ENCODE measurements around the gene PUS1.

PUS1 gene

DNA sequence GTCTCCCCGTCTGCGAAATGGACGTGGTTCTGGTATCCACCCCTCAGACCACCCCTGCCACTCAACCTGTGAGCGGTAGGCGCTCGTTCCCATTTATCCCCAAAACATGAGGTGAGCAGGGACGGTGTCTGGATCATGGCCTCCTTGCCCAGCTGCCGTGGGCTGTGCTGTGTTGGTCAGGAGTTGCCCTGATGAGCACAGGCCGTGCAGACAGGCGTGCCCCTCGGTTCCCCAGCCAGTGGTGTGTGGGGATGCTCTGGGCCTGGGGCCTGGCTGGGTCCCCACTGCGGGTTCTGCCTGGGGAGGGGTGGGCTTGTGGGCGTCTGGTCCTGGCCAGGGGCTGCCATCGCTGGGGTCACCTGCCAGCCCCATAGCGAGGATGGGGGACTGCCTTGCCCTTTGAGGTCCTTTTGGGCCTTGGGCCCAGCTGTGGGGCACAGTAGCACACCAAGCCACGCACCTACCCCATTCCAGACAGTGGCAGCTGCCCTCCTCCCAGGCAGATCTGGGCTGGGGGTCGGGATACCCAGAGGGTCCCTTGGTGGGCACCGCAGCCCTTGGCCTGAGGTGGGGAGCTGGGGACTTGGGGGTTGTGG, 11.3 kb upstream of the PUS1 start:
- no peaks in the 10 kb centered on the region for H3K9me3 ChIP-seq (ENCODE audit: control insufficient read depth, insufficient read depth, low read length)
- H3K4me1 ChIP-seq (ENCODE audit: insufficient read depth, low read length) = no peaks in the 10 kb centered on the region; the same call in 1 of the 2 replicates
- peaks cover 5% of the 10 kb centered on the region; the same call in 1 of the 2 replicates for H3K36me3 ChIP-seq (ENCODE audit: insufficient read depth, low read length)
- no peak overlapping the region for H3K9ac ChIP-seq (ENCODE audit: low read depth, low read length)

DNA sequence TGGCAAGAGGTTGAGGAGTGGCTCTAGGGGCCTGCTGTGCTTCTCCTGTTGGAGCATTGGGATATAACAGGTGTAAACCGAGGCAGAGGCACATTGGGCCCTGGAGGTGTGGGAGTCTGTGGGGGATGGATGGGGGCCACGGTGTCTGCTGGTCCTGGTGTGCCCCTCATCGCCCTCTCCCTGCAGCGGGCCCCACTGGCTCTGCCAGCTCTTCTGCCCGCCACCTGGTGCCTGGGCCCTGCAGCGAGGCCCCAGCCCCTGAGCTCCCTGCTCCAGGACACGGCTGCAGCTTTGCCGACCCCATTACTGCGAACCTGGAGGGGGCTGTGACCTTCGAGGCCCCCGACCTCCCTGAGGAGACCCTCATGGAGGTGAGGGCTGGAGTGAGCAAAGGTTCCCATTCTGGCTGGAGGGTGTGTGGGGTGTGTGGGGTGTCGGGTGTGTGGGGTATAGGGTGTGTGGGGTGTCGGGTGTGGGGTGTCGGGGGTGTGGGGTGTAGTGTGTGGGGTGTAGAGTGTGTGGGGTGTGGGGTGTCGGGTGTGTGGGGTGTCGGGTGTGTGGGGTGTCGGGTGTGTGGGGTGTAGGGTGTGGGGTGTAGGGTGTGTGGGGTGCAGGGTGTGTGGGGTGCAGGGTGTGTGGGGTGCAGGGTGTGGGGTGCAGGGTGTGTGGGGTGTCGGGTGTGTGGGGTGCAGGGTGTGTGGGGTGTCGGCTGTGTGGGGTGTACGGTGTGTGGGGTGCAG, 10.6 kb upstream of the PUS1 start:
- Histone ChIP-seq H3K36me3 (ENCODE audit: insufficient read depth, low read length) (peaks cover 5% of the 10 kb centered on the region; the same call in 1 of the 2 replicates), H3K9me3 (ENCODE audit: control insufficient read depth, insufficient read depth, low read length) (no peaks in the 10 kb centered on the region), H3K9ac (ENCODE audit: low read depth, low read length) (no peak overlapping the region), H3K4me1 (ENCODE audit: insufficient read depth, low read length) (no peaks in the 10 kb centered on the region)

DNA sequence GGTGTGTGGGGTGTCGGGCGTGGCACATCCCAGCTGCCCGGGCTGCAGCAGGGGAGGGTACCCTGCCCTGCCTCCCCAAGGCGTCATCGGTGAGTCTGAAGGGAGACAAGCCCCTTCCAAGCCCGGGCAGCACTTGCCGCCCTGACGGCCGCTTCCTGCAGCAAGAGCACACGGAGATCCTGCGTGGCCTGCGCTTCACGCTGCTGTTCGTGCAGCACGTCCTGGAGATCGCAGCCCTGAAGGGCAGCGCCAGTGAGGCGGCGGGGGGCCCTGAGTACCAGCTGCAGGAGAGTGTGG, 10.1 kb upstream of the PUS1 start:
- Histone ChIP-seq H3K4me1 (ENCODE audit: insufficient read depth, low read length) (no peaks in the 10 kb centered on the region), H3K9me3 (ENCODE audit: control insufficient read depth, insufficient read depth, low read length) (no peaks in the 10 kb centered on the region), H3K9ac (ENCODE audit: low read depth, low read length) (no peak overlapping the region), H3K36me3 (ENCODE audit: insufficient read depth, low read length) (peaks cover 2% of the 10 kb centered on the region; the same call in 1 of the 2 replicates)

DNA sequence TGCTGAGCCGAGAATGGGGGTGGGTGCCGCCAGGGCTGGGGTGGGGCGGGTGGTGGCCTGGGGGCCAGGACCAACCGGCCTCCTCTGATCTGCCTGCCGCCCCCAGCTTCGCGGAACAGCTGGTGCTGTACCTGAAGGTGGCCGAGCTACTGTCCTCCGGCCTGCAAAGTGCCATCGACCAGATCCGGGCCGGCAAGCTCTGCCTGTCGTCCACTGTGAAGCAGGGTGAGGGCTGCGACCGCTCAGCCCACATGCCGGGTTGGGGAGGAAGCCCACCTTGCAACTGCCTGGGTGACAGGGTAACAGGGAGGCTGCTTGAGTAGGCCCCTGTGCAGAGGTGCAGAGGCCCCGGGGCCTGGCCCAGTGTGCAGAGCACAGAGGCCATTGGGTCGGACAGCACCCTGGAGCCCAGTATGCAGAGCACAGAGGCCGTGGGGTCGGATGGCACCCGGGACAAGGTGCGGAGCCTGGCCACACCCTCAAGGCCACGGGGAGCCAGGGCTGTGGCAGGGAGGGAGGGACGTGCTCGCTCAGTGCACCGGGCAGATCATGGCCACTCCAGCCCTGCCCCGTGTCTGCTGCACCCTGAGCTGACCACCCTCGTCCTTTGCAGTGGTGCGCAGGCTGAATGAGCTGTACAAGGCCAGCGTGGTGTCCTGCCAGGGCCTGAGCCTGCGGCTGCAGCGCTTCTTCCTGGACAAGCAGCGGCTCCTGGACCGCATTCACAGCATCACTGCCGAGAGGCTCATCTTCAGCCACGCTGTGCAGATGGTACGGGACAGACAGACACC, 9.5 kb upstream of the PUS1 start:
- Histone ChIP-seq H3K4me1 (ENCODE audit: insufficient read depth, low read length) (no peaks in the 10 kb centered on the region), H3K9me3 (ENCODE audit: control insufficient read depth, insufficient read depth, low read length) (no peaks in the 10 kb centered on the region), H3K36me3 (ENCODE audit: insufficient read depth, low read length) (no peaks in the 10 kb centered on the region; the same call in 1 of the 2 replicates)

DNA sequence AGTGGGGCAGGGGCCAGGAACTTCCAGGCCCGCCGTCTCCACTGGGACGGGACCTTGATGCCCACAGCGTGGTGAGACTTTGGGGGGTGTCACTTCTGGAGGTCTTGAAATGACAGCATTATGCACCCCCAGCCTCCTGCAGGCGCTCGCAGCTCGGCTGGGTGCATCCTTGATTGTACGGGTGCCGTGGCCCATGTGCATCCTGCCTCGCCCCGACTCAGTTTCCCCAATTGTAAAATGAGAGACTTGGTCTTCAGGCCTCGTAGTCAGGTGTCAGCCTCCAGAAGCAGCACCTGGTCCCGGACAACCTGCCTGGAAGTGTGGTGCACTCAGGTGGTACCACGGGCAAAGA, 8.9 kb upstream of the PUS1 start:
- H3K9ac ChIP-seq (ENCODE audit: low read depth, low read length) = no peak overlapping the region
- no peaks in the 10 kb centered on the region; the same call in 1 of the 2 replicates for H3K36me3 ChIP-seq (ENCODE audit: insufficient read depth, low read length)
- H3K9me3 ChIP-seq (ENCODE audit: control insufficient read depth, insufficient read depth, low read length) = no peaks in the 10 kb centered on the region
- H3K4me1 ChIP-seq (ENCODE audit: insufficient read depth, low read length) = no peaks in the 10 kb centered on the region

More for the DNA sequence above, 9.5 kb upstream of the PUS1 start:
- H3K9ac ChIP-seq (ENCODE audit: low read depth, low read length) = no peak overlapping the region

DNA sequence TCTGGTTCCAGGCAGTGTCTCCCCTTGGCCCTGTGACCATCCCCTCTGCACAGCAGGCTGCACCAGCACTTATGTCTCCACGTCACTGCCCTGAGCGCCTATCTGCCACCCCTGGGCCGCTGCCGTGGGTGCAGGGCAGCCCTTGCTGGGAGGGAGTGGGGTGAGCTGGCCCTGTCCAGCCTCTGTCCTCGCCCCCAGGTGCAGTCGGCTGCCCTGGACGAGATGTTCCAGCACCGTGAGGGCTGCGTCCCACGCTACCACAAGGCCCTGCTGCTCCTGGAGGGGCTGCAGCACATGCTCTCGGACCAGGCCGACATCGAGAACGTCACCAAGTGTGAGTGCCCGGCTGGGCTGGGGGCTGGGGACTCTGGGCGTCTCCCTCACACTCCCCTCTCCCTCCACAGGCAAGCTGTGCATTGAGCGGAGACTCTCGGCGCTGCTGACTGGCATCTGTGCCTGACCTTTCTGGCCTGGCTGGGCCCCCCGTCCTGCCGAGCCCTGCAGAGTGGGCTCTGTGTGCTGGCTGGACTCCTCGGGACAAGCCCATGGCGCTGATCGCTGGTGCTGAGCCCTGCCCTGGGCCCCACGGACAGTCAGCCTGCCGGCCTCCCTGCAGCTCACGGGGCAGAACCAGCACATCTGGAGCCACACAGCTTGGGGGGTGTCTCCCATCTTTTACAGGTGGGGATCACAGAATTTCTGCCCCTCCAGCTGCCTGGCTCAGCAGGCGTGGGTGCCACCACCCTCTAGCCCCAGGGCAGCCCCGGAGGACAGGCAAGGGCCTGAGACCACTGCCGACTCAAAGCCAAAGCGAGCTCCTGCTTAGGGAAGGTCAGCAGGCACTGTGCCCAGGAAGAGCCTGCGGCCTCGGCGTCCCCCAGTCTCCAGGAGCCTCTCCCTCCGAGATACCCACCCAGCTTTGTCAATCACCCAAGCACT, 7.9 kb upstream of the PUS1 start:
- no peak overlapping the region for H3K9ac ChIP-seq (ENCODE audit: low read depth, low read length)
- H3K9me3 ChIP-seq (ENCODE audit: control insufficient read depth, insufficient read depth, low read length) = no peaks in the 10 kb centered on the region
- H3K4me1 ChIP-seq (ENCODE audit: insufficient read depth, low read length) = no peaks in the 10 kb centered on the region
- H3K36me3 ChIP-seq (ENCODE audit: insufficient read depth, low read length) = no peaks in the 10 kb centered on the region; the same call in 1 of the 2 replicates

DNA sequence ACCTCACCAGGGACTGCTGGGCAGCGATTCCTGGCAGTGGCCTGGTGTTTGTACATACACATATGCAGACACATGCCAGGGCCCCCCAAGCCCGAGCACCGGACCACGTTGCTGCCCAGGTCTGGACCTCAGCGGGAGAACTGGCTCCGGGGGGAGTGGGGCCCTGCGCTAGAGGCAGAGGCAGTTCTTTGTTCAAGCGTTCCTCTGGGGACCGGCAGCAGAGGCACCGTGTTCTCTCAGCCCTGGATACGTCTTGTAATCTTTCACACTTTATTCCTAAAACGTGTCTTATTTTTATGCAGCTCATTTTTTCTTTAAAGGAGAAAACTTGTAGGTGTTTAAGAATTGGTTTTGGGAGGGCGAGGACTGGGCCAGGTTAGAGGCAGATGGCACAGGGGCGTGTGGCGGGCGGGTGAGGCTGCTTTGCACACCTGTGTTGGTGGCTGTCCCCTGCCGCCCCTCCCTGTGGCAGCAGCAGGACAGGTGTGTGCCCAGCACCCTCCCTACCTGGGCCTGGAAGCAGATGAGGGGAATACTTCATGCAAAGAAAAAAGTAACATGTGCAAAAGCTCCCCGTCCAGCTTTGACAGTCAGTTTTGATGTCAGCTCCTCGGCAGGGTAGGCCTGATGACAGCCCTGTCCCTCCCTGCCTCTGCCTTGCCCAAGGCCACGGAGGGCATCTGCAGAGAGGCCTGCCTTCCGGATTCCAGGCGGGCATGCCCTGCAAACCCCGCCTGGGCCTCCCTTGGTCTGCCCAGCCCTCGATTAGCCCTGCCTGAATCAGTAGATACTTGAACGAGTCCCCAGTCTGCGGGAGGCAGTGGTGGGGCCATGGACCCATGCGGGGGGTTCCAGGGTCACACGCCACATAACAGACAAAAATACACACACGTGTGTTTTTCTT, 7.0 kb upstream of the PUS1 start:
- H3K9me3 ChIP-seq (ENCODE audit: control insufficient read depth, insufficient read depth, low read length) = no peaks in the 10 kb centered on the region
- H3K9ac ChIP-seq (ENCODE audit: low read depth, low read length) = no peak overlapping the region
- no peaks in the 10 kb centered on the region; the same call in 1 of the 2 replicates for H3K36me3 ChIP-seq (ENCODE audit: insufficient read depth, low read length)
- no peaks in the 10 kb centered on the region for H3K4me1 ChIP-seq (ENCODE audit: insufficient read depth, low read length)

DNA sequence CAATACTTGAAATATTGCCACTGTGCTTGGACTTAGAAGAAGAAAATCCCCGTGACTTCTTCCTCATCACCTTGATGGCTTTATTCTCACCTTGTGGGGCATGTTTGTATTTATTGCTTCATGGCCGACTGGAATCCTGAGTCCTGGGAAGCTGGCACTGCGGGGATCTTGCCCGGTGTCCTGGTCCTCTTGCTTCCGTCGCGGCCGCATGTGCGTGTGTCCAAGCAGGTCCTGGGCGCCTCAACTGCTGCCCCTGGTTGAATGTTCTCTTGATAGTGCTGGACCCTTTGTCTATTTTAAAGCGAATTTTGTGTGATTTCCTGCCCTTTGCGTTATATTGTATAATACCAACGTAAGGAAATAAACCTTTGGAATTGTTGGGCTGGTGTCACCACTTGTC, 6.3 kb upstream of the PUS1 start:
- H3K9ac ChIP-seq (ENCODE audit: low read depth, low read length) = no peak overlapping the region
- no peaks in the 10 kb centered on the region; the same call in 1 of the 2 replicates for H3K36me3 ChIP-seq (ENCODE audit: insufficient read depth, low read length)
- no peaks in the 10 kb centered on the region; the same call in 1 of the 2 replicates for H3K4me1 ChIP-seq (ENCODE audit: insufficient read depth, low read length)
- no peaks in the 10 kb centered on the region for H3K9me3 ChIP-seq (ENCODE audit: control insufficient read depth, insufficient read depth, low read length)

DNA sequence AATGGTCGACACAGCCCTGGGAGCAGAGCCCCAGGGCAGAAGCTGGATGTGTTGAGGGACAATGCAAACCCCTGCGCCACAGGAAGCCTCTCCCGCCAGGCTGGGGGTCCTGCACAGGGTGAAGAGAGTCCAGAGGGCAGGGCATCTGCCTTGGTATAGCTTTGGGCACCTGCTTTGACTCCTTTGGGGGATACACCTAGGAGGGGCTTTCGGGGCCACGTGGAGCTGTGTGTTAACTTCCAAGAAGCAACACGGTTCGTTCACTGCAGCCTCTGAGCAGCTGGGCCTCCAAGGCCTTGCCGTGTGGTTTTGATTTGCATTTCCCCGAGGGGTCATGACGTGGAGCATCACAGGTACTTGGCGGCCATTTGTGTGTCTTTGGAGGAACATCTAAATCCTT, 5.8 kb upstream of the PUS1 start:
- no peaks in the 10 kb centered on the region for H3K9me3 ChIP-seq (ENCODE audit: control insufficient read depth, insufficient read depth, low read length)
- no peaks in the 10 kb centered on the region; the same call in 1 of the 2 replicates for H3K4me1 ChIP-seq (ENCODE audit: insufficient read depth, low read length)
- H3K36me3 ChIP-seq (ENCODE audit: insufficient read depth, low read length) = no peaks in the 10 kb centered on the region; the same call in 1 of the 2 replicates
- no peak overlapping the region for H3K9ac ChIP-seq (ENCODE audit: low read depth, low read length)

DNA sequence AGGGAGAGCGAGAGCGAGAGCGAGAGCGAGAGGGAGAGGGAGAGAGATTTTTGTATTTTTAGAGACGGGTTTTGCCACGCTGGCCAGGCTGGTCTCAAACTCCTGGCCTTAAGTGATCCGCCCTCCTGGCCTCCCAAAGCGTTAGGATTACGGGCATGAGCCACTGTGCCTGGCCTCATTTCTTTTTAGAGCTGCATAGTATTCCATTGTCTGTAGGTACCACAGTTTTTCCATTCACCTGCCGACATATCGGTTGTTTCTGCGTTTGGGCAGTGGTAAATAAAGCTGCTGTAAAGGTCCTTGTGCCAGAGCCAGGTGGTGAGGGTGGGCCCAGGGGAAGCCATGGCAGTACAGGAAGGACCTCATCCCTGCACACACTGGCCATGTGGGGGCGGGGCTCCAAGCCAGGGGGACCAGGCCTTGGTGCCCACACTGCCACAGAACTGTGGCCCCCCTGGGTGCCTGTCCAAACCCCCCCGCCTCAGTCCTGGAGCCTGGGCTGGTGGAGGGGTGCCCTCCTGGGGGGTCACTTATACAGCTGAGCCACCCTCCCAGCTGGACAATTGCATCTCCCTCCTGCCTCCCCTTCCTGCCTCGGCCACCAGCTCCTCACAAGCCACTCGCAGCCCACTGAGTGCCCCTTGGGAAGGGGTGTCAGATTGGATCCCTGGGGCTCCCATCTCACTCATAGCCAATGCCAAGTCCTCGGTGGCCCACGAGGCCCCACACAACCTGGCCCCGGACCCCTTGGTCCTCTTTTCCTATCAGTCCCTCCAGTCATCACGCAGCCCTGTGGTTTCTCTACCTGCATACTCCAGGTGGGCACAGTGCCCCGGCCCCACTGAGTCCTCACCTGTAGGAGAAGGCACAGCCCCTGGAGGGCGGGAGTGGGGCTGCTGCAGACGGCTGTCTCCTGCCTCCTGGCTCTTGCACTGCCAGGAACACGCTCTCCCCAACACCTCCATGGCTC, 1.7 kb upstream of the PUS1 start:
- peak overlapping the region; percentile 80; the same call in 1 of the 2 replicates for H3K9ac ChIP-seq (ENCODE audit: low read depth, low read length)
- H3K4me1 ChIP-seq (ENCODE audit: insufficient read depth, low read length) = no peaks in the 10 kb centered on the region; the same call in 1 of the 2 replicates

DNA sequence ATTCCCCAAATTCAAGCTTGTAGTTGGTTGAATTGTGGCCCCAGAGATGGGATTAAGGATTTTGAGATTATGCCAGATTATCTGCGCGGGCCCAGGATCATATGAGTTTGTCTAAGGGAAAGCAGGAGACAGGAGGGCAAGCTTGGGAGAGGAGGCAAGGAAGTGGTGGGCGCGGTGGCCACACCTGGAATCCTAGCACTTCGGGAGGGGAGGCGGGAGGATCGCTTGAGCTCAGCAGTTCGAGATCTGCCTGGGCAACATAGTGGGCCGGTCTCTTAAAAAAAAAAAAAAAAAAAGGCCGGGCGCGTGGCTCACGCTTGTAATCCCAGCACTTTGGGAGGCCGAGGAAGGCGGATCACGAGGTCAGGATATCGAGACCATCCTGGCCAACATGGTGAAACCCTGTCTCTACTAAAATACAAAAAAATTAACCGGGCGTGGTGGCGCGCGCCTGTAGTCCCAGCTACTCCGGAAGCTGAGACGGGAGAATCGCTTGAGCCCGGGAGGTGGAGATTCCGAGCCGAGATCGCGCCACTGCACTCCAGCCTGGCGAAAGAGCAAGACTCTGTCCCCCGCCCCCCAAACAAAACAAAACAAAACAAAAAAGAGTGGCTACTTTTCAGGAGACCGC, 881 bp upstream of the PUS1 start:
- Histone ChIP-seq H3K4me1 (ENCODE audit: insufficient read depth, low read length) (no peaks in the 10 kb centered on the region; the same call in 1 of the 2 replicates), H3K9me3 (ENCODE audit: control insufficient read depth, insufficient read depth, low read length) (no peaks in the 10 kb centered on the region), H3K9ac (ENCODE audit: low read depth, low read length) (peak overlapping the region; percentile 80), H3K36me3 (ENCODE audit: insufficient read depth, low read length) (peaks cover 13% of the 10 kb centered on the region)

More for the DNA sequence above, 1.7 kb upstream of the PUS1 start:
- H3K9me3 ChIP-seq (ENCODE audit: control insufficient read depth, insufficient read depth, low read length) = no peaks in the 10 kb centered on the region
- H3K36me3 ChIP-seq (ENCODE audit: insufficient read depth, low read length) = peaks cover 5% of the 10 kb centered on the region
